Measurements from ENCODE around the gene VDAC1.

VDAC1 gene

DNA sequence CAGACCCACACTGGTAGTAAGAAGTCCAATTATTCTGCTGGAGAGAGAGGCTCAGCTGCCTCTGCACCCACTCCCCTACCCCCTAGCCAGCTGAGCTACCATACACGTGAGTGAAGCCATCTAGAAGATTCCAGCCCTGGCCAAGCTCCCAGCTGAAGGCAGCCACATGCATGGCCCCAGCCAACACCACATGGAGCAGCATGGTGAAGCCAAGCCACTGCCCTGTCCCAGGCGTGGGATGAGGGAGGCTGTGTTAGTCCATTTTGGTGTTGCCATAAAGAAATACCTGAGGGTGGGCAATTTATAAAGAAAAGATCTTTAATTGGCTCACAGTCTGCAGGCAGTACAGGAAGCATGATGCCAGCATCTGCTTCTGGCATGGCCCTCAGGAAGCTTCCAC is 20.0 kb upstream of the VDAC1 start:
- DNase-seq (ENCODE audit: low read depth), result no peak

DNA sequence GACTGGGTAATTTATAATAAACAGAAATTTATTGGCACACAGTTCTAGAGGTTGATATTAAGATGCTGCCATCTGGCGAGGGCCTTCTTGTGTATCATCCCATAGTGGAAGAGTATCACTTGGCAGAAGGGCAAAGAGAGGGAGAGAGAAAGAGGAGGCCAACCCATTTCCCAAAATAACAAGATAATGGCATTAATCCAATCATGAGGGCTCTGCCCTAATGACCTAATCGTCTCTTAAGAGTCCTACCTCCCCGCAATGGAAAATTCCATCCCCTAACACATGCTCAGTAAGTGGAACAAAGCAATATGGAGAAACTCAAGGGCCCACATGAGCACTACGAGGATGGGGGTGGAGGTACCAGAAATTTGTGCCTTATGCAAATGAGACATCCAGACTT is 17.6 kb upstream of the VDAC1 start:
- no peak for DNase-seq (ENCODE audit: low read depth)

DNA sequence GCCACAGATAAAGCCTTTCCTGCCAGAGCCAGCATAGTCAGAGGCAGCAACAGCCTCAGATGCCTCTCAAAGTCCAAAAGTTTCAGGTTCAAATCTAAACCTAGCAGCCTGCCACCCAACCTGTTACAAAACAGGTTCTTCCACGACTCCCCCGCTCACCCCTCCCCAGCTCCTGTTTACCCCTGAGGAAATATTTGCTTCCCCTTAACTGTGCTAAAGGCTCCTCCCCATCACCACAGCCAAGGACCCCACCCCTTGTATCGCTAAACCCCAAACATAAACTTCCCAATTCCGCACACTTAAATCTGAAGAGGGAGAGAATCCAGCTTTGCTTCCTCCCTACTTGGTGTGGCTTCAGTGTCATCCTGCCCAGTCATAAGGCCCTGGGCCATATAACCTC is 15.4 kb upstream of the VDAC1 start:
- no peak for DNase-seq (ENCODE audit: low read depth)

DNA sequence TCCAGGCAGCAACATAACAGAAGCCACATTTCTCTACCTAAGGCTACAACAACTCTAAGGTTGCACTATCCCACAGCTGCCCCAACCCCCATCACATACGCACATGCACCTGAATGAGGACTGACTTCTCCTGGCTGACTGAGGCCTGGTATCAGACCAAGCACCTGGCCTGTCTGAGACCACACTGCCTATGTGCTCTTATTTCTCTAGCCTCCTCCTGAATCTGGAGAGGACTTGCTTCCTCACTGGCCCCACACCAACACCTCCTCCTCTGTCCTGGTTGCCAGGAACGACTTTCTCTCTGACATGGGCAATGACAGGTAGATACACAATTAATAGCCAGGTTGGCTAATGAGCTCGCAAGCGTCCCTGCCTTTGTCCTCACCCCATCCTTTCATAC is 14.9 kb upstream of the VDAC1 start:
- DNase-seq (ENCODE audit: low read depth), result no peak

DNA sequence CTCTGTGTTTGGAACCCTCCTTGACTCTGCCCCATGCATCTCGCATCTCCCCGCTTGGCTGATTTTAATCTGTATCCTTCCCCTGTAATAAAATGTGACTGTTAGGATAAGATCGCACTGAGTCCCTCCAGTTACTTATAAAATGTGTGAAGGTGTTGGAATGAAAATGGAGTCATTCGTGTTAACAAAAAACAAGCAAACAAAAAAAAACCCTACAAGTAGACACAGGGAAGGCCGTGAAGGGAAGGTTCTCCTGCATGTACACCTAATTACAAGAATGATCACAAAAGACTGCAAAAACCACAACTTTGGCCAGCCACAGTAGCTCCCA is 14.2 kb upstream of the VDAC1 start:
- no peak for DNase-seq (ENCODE audit: low read depth)

DNA sequence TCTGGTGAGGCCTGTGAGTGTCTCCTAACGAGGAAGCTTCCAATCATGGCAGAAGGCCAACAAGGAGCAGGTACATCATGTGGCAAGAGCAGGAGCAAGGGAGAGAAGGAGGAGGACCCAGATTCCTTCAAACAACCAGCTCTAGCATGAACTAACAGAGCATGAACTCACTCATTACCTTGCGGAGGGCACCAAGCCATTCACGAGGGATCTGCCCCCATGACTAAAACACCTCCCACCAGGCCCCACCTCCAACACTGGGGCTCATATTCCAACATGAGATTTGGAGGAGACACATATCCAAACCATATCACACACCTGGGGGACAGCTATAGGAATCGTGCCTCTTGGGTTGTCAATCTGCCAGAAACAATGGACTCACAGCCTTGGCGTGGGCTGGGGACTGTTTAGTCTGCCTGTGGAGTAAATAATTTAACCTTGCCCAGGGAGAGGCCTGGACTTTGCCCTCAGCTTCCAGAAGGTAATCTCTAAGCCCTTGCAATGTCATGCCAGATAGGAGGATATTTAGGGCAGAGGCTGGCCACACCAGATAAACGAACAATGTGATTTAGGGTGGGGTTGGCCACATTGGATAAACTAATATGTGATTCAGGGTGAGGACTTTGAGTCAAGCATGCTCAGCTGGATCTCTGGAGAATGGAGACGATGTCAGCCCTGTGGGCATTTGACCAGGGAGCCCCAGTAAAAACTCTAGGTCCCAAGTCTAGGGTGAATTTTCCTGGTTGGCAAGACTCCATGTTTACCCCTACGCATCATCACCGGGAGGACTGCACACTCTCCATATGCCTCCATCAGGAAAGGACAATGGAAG is 13.6 kb upstream of the VDAC1 start:
- DNase-seq (ENCODE audit: low read depth), result no peak

DNA sequence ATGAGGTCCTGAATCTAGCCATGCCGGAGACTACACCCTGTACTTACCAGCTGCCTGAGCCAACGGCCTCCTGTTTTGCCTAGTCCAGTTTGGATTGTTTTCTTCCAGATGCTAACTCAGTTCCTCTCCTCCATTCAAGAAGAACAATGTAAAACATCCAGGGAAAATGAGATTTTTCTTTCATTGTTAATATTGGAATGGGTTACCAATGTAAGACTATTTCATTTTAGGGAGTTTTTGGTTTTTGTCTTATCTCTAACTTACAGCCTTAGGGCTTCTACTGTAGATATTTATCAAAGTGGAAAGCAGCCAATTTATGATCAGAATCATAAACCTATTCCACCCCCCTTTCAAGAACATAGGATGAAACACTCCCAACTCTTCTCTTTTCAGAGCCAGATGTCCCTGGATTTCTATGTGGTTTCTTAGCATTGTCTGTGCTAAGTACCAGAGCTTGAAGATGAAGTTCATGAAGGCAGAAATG is 3.5 kb upstream of the VDAC1 start:
- DNase-seq (ENCODE audit: low read depth), result no peak

DNA sequence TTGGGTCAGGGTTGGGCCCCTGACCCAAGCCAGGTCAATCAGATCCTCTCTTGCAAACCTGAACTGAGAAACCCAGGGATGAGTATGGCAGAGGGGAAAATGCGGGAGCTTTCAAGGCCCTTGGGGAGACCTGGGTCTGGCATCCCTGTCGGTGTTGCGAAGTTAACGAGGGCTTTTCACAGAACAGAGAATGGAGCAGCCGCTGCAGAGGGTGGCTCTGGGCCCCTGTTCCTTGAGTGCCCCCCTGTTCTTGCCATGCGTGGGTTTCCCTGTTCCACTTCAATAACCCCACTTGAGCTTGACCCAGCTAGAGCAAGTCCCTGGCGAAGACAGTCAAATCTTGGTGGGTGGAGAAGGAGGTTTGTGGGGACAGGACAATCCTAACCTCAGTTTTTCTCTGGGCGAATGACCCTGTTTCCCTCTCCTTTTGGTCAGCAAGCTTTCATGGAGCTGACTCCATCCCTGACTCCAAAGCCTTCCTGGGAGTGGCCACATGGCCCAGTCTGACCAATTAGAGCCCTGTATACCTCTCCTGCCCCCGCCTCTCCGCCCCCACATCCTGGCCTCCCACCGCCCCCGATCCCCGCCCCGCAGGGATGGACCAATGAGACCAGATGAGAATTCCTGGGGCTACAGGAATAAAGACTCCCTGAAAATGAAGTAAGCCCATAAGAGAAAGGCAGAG is 2.9 kb upstream of the VDAC1 start:
- DNase-seq (ENCODE audit: low read depth), result no peak

DNA sequence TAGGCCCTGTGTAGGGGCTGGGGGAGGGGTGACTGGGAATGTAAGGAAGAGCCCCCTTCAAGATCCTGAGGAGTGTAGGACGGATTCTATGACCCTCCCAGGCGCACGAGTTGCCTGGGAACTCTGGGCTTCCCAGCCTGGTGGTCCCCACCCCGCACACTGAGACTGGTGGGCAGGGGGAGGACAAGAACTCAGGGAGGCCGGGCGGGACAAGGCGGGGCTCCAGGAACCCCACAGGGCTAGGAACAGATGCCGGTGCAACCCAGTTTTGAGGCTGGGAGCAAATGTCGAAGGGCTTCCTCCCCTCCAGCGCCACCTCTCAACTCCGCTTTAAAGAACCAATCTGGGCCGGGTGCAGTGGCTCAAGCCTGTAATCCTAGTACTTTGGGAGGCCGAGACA is 1.3 kb upstream of the VDAC1 start:
- no peak for DNase-seq (ENCODE audit: low read depth)

DNA sequence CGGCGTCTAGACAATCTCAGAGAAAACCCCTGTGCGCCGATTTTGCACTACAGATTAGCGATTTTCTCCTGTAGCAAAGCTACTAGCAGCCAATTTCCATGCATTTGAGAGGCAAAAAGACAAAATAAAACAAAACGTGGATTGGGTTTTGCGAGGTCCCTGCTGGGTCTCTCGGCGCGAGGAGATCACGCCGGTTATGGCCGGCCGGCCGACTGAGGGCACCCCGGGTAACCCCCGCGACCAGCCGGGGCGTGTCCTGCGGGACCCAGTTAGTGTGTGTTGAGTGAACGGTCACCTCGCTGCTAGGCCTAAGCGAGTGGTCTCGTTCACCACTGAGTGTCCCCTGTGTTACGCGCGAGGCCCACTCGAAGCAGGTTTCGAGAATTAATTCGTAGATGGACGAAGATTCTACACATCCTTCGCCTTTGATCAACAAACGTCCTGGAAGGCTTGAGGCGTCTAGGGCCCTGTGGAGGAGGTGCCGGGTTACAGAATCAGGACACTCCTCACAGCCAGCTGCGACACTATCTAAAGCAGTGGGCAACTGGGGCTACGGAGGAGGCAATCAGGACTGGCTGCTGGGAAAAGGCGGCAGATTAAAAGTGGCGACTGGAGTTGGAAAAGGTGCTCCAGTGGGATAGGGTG is 764 bp upstream of the VDAC1 start:
- DNase-seq (ENCODE audit: low read depth), result no peak

DNA sequence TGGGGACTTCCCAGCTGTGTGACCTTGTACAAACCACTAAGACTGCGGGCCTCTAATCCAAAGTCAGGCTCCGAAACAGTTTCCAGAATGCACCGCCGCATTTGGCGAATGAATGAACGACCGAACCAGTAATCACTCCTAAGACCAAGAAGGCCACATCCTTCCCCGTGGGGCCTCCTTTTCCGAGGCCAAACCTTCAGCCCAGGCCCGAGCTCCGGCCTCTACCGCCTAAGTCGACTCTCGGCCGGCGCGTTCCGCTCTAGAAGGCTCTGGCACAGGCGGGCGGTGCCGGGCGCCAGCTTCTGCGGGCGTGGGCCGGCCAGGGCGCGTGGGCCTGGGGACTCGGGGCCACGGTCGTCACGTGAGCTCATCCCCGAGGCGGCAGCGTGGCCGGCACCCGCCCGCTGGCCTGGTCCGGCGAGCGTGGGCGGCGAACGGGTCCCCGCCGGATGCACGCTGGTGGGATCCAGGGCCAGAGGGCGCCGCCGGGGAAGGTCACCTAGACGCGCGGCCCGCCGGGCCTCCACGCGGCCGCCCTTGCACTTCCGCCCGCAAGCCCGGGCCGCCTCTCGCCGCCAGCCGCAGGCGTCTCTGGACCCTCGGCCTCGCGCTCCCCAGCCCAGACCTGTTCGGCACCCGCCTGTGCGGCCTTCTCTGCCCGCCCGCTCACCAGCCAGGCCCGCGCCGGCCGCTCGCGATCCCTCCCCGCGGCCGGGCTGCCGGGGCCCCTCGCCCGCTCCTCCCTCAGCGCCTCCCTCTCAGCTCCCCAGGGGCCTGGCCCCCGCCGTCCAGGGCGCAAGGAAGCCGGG is 754 bp downstream of the VDAC1 start:
- DNase-seq (ENCODE audit: low read depth), result peak; percentile 15

DNA sequence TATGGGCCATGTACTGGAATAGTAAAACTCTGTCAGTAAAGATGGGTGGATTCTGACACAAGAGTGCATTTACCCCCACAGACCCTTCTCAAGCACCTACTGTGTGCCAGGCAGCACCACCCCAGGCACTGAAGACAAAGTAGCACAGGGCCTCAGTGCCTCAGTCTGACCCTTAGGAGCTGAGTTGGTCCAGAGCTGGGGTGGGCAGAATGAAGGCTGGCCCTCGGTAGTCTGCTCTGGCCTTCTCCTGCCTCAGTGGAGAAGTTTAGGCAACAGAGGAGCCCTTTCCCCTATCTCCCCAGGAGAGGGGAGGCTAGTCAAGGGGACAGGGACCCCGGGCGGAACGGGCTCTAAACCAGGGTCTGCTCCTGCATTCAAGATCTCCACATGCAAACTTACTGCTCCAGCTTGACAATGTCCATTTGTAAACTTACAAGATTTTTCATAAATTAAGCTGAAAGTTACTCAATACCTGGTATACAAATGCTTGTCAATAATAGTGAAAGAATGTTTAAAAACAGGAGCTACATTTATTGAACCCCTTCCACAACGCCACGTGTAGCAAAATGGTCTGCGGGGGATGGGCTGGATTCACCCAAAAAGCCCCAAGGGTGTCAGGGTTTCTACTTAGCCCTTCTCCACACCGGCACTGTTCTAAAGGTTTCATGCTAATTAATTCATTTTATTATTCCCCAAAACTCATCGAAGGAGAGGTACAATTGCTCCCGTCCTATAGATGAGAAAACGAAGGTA is 1.5 kb downstream of the VDAC1 start:
- DNase-seq (ENCODE audit: low read depth), result no peak

DNA sequence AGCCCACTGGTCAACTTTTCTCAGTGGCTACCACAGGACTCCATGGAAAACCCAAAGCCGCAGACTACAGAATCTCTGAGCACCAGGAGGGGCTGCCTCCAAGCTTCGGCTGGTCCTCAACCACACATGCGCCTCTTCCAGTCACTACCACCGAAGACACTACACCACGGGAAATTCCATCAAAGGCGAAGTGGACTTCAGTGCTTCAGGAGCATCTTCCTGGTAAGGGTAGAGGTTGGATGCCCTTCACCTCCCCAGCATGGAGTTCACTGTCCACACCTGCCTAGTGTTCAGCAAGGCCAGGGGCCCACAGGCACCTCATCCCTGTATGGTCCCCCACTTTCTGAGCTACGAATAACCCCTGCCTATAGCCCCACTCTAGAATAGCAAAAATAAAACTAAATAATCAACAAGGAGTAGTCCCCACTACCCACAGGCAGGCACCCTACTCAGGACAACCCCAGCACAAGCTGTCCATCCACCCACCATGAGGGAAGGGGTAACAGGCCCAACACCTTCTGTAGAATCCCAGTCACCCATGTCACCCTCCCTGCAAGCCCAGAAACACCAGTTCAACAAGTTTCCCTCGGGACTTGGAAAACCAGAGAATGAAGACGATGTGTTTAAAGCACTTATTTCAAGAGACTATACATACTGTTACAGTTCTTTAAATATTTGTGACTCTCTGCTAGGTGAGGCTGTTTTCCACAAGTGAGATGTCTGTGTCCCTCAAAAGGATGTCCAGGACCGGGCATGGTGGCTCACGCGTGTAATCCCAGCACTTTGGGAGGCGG is 2.6 kb downstream of the VDAC1 start:
- no peak for DNase-seq (ENCODE audit: low read depth)

DNA sequence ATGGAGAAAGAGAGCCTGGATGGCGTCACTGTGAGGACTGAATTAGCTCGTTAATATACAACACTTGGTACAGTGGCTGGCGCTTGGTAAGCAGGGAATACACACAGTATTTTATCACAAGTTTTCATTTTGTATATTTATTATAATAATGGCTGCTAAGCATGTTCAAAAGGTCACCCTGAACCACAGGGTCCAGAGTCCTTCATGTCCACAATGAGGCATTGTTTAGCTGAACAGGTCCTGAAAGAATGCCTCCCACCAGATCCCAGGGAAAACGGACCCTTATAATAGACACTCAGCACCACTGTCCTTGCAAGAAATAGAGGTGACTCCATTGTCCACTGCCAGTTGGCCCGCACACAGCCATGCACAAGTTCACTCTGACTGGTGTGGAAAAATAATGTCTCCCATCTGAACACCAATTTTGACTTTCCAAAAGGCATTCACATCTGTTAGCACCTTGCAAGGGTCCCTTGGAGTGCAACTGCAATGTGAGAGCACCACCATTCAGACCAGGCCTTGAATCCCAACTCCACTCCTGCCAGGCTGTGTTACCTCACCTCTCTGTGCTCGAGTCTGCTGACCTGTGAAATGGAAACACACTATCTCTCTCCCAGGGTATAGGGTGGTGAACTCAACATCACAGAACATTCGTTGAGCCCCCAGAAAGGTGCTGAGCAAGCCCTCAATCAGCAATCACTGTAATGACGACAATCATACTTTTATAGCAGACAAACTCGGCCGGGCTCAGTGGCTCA is 3.9 kb downstream of the VDAC1 start:
- no peak for DNase-seq (ENCODE audit: low read depth)

DNA sequence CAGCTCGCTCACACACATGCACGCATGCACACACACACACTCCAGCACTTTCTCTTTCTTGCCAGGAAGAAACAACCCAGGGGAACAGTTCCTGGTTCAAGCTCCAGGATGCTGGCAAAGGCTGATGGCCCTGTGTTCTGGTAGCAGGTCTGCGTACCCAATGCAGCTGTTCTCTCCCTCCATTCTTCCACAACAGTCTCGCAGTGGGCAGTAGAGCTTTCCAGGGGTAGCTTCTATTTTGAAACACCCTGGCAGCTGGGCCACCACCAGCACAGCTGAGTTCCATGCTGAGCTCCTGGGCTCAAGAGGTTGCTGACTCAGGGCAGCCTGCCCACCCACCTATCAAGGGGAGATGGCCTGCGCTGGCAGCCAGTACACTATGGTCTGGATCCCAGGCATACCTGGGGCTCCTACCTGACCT is 4.7 kb downstream of the VDAC1 start:
- DNase-seq (ENCODE audit: low read depth), result no peak

DNA sequence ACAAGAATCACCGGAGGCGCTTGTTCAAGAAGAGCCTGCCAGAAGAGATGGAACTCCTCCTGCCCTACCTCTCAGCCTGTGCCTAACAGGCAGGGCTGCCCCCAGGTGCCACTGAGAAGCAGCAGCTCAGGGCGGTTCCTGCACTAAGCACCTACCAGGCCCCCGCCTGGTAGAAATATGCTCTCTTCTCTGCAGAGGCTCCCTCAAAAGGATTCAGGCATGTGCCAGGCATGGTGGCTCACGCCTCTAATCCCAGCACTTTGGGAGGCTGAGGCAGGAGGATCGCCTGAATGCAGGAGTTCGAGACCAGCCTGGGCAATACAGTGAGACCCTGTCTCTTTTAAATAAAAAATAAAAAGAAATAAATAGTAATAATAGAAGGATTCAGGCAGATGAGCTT is 6.0 kb downstream of the VDAC1 start:
- DNase-seq (ENCODE audit: low read depth), result no peak

DNA sequence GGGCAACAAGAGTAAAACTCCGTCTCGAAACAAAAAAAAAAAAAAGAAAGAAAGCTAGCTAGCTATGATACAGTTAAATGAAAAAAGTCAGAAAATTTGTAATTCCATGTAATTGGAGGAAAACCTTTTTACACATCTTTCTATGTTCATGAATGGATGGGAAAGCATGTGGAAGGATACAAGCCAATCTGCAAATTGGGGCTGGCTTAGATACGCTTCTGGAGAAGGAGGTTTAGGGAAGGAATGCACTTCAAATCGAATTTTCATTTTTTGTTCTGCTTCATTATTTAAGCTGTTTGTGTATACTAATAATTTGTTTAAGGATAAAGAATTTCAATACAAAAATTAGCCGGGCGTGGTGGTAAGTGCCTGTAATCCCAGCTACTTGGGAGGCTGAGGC is 6.7 kb downstream of the VDAC1 start:
- DNase-seq (ENCODE audit: low read depth), result no peak

DNA sequence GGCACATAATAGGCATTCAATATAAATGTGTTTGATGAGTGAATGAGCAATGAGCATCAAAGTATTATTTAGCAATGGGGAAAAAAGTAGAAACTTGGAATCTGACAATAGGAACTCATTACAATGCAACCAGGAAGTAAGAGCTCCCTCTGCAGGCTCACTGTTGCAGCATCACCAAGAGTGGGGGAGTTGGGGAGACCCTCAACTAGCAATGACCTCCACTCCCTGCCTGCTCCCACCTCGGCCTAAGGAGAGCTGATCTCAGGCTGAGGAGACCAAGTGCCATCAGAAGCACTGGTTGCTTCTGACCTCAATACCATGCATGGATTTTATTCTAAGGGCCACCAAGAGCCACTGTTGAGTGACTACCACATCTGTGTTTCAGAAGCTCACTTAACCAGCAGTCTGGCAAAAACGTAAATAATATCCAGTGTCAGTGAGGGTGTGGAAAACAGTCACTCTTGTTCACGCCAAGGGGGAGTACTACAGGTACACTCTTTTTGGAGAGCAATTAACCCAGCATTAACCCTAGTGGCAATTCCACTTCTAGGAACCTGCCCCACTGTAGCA is 8.0 kb downstream of the VDAC1 start:
- no peak for DNase-seq (ENCODE audit: low read depth)

DNA sequence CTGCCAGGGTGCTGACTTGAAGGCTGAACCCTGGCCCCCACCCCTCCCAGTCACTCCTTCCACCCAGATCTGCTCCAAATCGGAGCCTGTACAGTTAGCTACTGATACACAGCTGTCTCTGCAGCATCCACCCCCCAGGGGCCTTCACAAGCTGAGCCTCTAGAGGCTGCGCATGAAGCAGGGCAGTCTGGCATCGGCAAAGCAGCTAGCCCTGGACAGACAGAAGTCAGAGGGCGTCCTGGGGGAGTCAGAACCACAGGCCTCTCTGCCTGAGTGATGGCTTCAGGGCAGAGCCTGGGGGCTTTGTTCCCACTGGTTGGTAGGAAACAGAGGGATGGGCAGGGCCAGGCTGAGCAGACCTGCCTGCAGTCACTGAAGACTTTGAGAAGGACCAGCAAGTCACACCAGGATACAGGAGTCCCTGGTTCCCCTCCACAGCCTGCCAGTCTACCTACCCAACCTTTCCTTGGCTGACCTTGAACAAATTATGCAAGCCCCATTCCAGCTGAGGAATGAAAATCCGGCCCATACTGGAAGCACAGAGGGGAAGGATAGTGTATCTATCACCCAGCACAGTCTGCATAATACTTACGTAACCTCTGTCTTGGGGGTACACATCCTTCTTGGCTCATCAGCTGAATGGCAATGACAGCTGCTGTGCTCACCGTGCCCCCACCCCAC is 8.8 kb downstream of the VDAC1 start:
- DNase-seq (ENCODE audit: low read depth), result no peak

All from T-helper 22 cell (primary cell).